Measurements from ENCODE around the gene GPR17. TPM values are rescaled to one million over a fixed set of nuclear protein-coding genes. Genes with fewer than 3 reads are reported as not detected.

Gene GPR17
- total and polyA plus RNA-seq, 2 donors (not counting 1 experiment from before 2014, with no cell fraction given), result not detected

GRCh38 chr2:127670957-127671290, 25.0 kb downstream of the GPR17 start:
- no peak overlapping the region for H3K27ac ChIP-seq (ENCODE audit: insufficient read depth, low read length)
- no peaks in the 10 kb centered on the region for H4K20me1 ChIP-seq (ENCODE audit: control insufficient read depth, extremely low read depth, insufficient read depth, low read length)
- H3K9ac ChIP-seq (ENCODE audit: insufficient read depth, low read length), result no peak overlapping the region
- peaks cover 13% of the 10 kb centered on the region for H3K27me3 ChIP-seq (ENCODE audit: control insufficient read depth, insufficient read depth, low read length)
- DNase-seq (ENCODE audit: low read depth in 2 of 2), result no peak
- no peak for TF ChIP-seq EZH2 (IDR thresholded peaks at IDR 0.05; ENCODE audit: low read length, missing control alignments)
- no peak for TF ChIP-seq CTCF (conservative IDR thresholded peaks at IDR 0.05 in 1 of 2, IDR thresholded peaks at IDR 0.05 in 1 of 2; ENCODE audit: low read depth in 1 of 2, low read length in 2 of 2)
- no peak overlapping the region for H2AFZ ChIP-seq (ENCODE audit: low read length)
- H3K4me2 ChIP-seq (ENCODE audit: extremely low read depth, insufficient read depth, low read length), result no peak overlapping the region
- H3K4me3 ChIP-seq (replicated peaks in 1 of 4; ENCODE audit: control extremely low read depth in 1 of 4, insufficient read depth in 1 of 4, low read depth in 3 of 4, low read length in 4 of 4), result no peak overlapping the region
- H3K4me1 ChIP-seq (ENCODE audit: control insufficient read depth, extremely low read depth, insufficient read depth, low read length), result no peaks in the 10 kb centered on the region
- no peaks in the 10 kb centered on the region for H3K79me2 ChIP-seq (ENCODE audit: control insufficient read depth, insufficient read depth, low read length)
- H3K9me3 ChIP-seq (ENCODE audit: control insufficient read depth, insufficient read depth, low read depth, low read length), result no peaks in the 10 kb centered on the region
- no peaks in the 10 kb centered on the region for H3K36me3 ChIP-seq (ENCODE audit: control insufficient read depth, insufficient read depth, low read length)

GRCh38 chr2:127671557-127672302, 25.8 kb downstream of the GPR17 start:
- Histone ChIP-seq H3K4me2 (ENCODE audit: extremely low read depth, insufficient read depth, low read length) (no peak overlapping the region), H2AFZ (ENCODE audit: low read length) (no peak overlapping the region)

More at GRCh38 chr2:127671557-127672302, 25.8 kb downstream of the GPR17 start:
- Histone ChIP-seq H3K4me3 (replicated peaks in 1 of 4; ENCODE audit: control extremely low read depth in 1 of 4, insufficient read depth in 1 of 4, low read depth in 3 of 4, low read length in 4 of 4) (no peak overlapping the region), H3K36me3 (ENCODE audit: control insufficient read depth, insufficient read depth, low read length) (no peaks in the 10 kb centered on the region), H3K79me2 (ENCODE audit: control insufficient read depth, insufficient read depth, low read length) (no peaks in the 10 kb centered on the region), H3K9me3 (ENCODE audit: control insufficient read depth, insufficient read depth, low read depth, low read length) (no peaks in the 10 kb centered on the region), H3K9ac (ENCODE audit: insufficient read depth, low read length) (no peak overlapping the region), H3K27me3 (ENCODE audit: control insufficient read depth, insufficient read depth, low read length) (peaks cover 9% of the 10 kb centered on the region), H4K20me1 (ENCODE audit: control insufficient read depth, extremely low read depth, insufficient read depth, low read length) (no peaks in the 10 kb centered on the region), H3K27ac (ENCODE audit: insufficient read depth, low read length) (no peak overlapping the region), H3K4me1 (ENCODE audit: control insufficient read depth, extremely low read depth, insufficient read depth, low read length) (no peaks in the 10 kb centered on the region)
- DNase-seq (ENCODE audit: low read depth in 2 of 2), result no peak
- no peak for TF ChIP-seq CTCF (conservative IDR thresholded peaks at IDR 0.05 in 1 of 2, IDR thresholded peaks at IDR 0.05 in 1 of 2; ENCODE audit: low read depth in 1 of 2, low read length in 2 of 2)
- no peak for TF ChIP-seq EZH2 (IDR thresholded peaks at IDR 0.05; ENCODE audit: low read length, missing control alignments)
